Transverse colon (tissue), 3 donors: Measurements from ENCODE around the gene OTUD7B.

ENCODE experiments used
- EP300 ChIP-seq: sonication (generic); formaldehyde crosslinking; IDR thresholded peaks from one replicate; pipeline ENCODE4 v1.6.1; 2017; ENCODE audit warnings: antibody characterized with exemption, low read depth
- TF ChIP-seq, protein P1 (sequence below), 5 experiments: fragments of 200-600 bp in 3 of 5; fragments of 450-650 bp in 2 of 5; sonication (generic) in 3 of 5; IDR thresholded peaks; 1 replicate in 2 of 5; 2 replicates in 3 of 5; pipeline ENCODE4 v1.5.1; 2016 to 2017; ENCODE audit warnings: antibody characterized with exemption in 5 of 5, inconsistent platforms in 3 of 5, mild to moderate bottlenecking in 2 of 5, moderate library complexity in 1 of 5

GRCh38 chr1:149916193-149916897 lies 94.2 kb downstream of the OTUD7B start:
- TF ChIP-seq, protein P1, sequence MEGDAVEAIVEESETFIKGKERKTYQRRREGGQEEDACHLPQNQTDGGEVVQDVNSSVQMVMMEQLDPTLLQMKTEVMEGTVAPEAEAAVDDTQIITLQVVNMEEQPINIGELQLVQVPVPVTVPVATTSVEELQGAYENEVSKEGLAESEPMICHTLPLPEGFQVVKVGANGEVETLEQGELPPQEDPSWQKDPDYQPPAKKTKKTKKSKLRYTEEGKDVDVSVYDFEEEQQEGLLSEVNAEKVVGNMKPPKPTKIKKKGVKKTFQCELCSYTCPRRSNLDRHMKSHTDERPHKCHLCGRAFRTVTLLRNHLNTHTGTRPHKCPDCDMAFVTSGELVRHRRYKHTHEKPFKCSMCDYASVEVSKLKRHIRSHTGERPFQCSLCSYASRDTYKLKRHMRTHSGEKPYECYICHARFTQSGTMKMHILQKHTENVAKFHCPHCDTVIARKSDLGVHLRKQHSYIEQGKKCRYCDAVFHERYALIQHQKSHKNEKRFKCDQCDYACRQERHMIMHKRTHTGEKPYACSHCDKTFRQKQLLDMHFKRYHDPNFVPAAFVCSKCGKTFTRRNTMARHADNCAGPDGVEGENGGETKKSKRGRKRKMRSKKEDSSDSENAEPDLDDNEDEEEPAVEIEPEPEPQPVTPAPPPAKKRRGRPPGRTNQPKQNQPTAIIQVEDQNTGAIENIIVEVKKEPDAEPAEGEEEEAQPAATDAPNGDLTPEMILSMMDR (IDR thresholded peaks at IDR 0.05), result no peak
- TF ChIP-seq EP300, result no peak
